HG03575 (cell line): ENCODE data around the gene CMA1.
"Not testable (repeated sequence)": the region's sequence is repeated elsewhere in the genome, so short reads cannot be mapped to it uniquely, and the experiment has no call there.

Experiments used
- ATAC-seq: cut with Tn5 transposase; IDR thresholded peaks from one replicate; pipeline ENCODE4 v1.9.1; 2021; ENCODE audit not compliant: unreplicated experiment, insufficient number of reproducible peaks, low FRiP score; ENCODE audit errors: extremely low read depth

The CMA1 gene

GRCh38 chr14:24508155-24508840 is at the start of gene CMA1:
TSS of gene CMA1 (minus strand) at chr14:24508265. CDS start at chr14:24508235, 30 bp downstream.
- ATAC-seq: no peak

GRCh38 chr14:24556756-24557155 is 48.7 kb upstream of the CMA1 start:
- ATAC-seq: no peak

GRCh38 chr14:24549064-24549463 is 41.0 kb upstream of the CMA1 start:
- not testable (repeated sequence) for ATAC-seq

GRCh38 chr14:24542346-24542936 is 34.4 kb upstream of the CMA1 start:
- ATAC-seq: no peak

GRCh38 chr14:24535737-24536136 is 27.7 kb upstream of the CMA1 start:
- no peak for ATAC-seq

- ATAC-seq: no peak
Observed at GRCh38 chr14:24534286-24534685, 26.2 kb upstream of the CMA1 start.

GRCh38 chr14:24525877-24526620 is 18.0 kb upstream of the CMA1 start:
- ATAC-seq: not testable (repeated sequence)

GRCh38 chr14:24518851-24519250 is 10.8 kb upstream of the CMA1 start:
- no peak for ATAC-seq

GRCh38 chr14:24514209-24514608 is 6.1 kb upstream of the CMA1 start:
- ATAC-seq: no peak

GRCh38 chr14:24513009-24513408 is 4.9 kb upstream of the CMA1 start:
- ATAC-seq: no peak

GRCh38 chr14:24506443-24506842 is 1.6 kb downstream of the CMA1 start:
- no peak for ATAC-seq

GRCh38 chr14:24504425-24504950 is 3.6 kb downstream of the CMA1 start:
- ATAC-seq: no peak

GRCh38 chr14:24491586-24492408 is 16.3 kb downstream of the CMA1 start:
- ATAC-seq: not testable (repeated sequence)

GRCh38 chr14:24483604-24484252 is 24.3 kb downstream of the CMA1 start:
- ATAC-seq: no peak

- ATAC-seq: not testable (repeated sequence)
Observed at GRCh38 chr14:24482699-24483303, 25.3 kb downstream of the CMA1 start.

- no peak for ATAC-seq
Observed at GRCh38 chr14:24481622-24482324, 26.3 kb downstream of the CMA1 start.

GRCh38 chr14:24479999-24480398 is 28.1 kb downstream of the CMA1 start:
- ATAC-seq: not testable (repeated sequence)

GRCh38 chr14:24475261-24475660 is 32.8 kb downstream of the CMA1 start:
- ATAC-seq: no peak
